Testis (tissue), 2 donors: Measurements from ENCODE around the gene EXOC3.

ENCODE experiments used
- POLR2A ChIP-seq: fragments of 450-650 bp; IDR thresholded peaks from one replicate; pipeline ENCODE4 v1.6.1; 2017; ENCODE audit warnings: antibody characterized with exemption, mild to moderate bottlenecking, moderate library complexity
- TF ChIP-seq, protein P1 (sequence below), 3 experiments: fragments of 450-650 bp in 2 of 3; fragments of 200-600 bp in 1 of 3; sonication (generic) in 1 of 3; IDR thresholded peaks; one replicate each; pipeline ENCODE4 v1.5.1; 2016 to 2019; ENCODE audit warnings: antibody characterized with exemption in 3 of 3, mild to moderate bottlenecking in 2 of 3, moderate library complexity in 1 of 3

DNA sequence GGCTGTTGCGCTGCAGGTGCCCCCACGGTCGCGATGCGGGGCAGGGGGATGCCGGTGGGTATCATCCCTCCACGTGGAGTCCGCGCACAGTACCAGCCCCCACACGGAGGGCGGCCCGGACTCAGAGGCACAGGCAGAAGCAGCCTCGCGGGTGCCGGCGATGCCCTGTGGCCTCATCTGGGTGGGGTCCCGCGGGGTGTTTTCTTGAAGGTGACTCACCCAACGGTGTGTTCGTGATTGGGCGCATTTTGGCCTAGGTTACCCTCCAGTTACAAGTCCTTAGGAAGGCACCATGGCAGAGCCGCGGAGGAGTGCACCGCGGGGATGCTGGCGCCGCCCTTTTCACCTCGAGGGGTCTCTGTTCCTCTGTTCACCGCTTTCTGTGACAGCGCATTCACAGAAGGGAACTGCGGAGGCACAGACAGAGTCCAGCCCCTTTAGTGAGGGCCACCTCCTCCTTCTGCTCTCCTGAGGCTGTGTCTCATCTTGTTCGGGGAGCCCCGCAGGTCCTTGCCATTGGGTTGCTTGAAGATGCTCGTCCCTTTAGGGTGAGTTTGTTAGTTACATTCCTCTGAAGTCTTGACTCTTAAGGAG lies 21.6 kb upstream of the EXOC3 start:
- TF ChIP-seq, protein P1, sequence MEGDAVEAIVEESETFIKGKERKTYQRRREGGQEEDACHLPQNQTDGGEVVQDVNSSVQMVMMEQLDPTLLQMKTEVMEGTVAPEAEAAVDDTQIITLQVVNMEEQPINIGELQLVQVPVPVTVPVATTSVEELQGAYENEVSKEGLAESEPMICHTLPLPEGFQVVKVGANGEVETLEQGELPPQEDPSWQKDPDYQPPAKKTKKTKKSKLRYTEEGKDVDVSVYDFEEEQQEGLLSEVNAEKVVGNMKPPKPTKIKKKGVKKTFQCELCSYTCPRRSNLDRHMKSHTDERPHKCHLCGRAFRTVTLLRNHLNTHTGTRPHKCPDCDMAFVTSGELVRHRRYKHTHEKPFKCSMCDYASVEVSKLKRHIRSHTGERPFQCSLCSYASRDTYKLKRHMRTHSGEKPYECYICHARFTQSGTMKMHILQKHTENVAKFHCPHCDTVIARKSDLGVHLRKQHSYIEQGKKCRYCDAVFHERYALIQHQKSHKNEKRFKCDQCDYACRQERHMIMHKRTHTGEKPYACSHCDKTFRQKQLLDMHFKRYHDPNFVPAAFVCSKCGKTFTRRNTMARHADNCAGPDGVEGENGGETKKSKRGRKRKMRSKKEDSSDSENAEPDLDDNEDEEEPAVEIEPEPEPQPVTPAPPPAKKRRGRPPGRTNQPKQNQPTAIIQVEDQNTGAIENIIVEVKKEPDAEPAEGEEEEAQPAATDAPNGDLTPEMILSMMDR (IDR thresholded peaks at IDR 0.05) = no peak
- TF ChIP-seq POLR2A = no peak
